ENCODE data around the gene LCNL1. TPM values are rescaled to one million over a fixed set of nuclear protein-coding genes. Genes with fewer than 3 reads are reported as not detected.

The LCNL1 gene
- total and polyA plus RNA-seq, 2 of the 13 experiments (the other 11 are each of a cell fraction or from before 2014, with no cell fraction given): not detected

DNA sequence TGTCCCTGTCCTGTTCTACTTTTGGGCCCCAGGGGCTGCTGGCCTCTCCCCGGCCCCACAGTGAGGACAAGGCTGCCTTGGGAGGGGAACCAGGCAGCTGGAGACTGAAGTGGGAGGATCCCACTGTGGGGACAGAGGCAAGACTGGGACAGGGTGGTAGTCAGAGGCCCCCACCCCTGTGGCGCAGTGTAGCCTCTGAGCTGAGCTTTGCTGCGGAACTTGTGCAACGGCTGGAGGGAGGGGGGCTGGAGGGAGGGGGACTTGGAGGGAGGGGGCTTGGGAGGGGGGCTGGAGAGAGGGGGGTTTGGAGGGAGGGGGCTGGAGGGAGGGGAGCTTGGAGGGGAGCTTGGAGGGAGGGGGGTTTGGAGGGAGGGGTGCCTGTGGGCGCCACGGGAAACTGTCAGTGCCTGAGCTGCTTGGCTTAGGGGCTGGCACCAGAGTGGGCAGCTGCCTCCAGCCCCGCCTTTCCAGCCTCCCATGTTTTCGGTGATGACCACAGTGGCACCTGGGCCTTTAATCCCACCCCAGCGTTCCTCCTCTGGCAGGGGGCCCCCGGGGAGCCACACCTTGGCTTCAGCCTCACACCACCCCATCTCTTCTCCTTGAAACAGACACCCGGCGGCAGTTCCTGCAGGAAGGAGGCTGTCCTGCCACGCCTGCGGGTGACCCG is 51.4 kb downstream of the LCNL1 start (continued):
- TF ChIP-seq SOX13 (IDR thresholded peaks at IDR 0.05): 0 out of 2 replicates have a peak, but pooled peaks have one; percentile 24
- no peak for TF ChIP-seq SOX13 (CRISPR knock-in tag; conservative IDR thresholded peaks at IDR 0.05 in 1 of 2, IDR thresholded peaks at IDR 0.05 in 1 of 2)
- no peak for TF ChIP-seq RCOR2 (CRISPR knock-in tag; IDR thresholded peaks at IDR 0.05)
- peak; percentile 51; the same call in 1 of the 2 replicates for TF ChIP-seq CEBPG (CRISPR knock-in tag; IDR thresholded peaks at IDR 0.05)
- no peak for TF ChIP-seq GATAD2A (CRISPR knock-in tag; IDR thresholded peaks at IDR 0.05)
- TF ChIP-seq HNRNPL (IDR thresholded peaks at IDR 0.05; ENCODE audit: low read depth, low read length): peak; percentile 67; the same call in 1 of the 2 replicates
- TF ChIP-seq, protein P1, sequence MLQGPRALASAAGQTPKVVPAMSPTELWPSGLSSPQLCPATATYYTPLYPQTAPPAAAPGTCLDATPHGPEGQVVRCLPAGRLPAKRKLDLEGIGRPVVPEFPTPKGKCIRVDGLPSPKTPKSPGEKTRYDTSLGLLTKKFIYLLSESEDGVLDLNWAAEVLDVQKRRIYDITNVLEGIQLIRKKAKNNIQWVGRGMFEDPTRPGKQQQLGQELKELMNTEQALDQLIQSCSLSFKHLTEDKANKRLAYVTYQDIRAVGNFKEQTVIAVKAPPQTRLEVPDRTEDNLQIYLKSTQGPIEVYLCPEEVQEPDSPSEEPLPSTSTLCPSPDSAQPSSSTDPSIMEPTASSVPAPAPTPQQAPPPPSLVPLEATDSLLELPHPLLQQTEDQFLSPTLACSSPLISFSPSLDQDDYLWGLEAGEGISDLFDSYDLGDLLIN (CRISPR knock-in tag; IDR thresholded peaks at IDR 0.05; ENCODE audit: borderline replicate concordance): no peak

DNA sequence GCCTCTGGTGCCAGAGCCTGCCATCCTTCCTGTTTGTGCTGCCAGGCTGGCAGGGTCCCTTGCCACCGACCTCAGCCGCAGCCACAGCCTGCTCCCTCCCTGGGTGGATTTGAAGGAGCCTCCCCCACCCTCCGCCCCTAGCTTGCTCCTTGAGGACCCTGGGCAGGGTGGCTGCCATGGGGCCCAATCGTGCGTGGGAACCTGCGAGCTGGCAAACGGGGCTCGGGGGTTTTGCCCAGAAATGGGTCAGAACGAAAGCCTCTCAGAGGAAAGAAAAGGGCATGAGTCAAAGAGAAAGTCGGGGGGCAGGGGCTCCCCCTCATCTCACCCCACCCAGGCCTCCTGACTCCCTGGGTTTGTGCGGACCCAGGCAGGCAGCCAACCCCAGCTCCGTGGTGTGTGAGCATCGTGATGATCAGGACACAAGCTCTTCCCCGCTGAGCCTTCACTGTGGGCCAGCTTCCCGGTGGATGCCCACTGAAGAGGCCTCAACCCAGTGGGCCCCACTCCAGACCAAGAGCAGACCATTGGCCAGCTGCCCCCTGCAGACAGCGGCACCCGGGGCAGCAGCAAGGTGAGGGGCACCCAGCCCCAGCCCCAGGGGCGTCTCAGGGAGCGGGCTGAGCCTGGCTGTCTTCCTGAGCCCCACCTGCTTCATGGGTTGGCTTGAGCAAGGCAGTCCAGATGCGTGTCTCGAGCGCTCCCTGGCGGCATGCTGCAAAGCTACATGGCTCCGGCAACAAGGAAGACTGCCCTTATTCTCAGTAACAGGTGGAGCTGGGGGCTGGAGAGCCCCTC is 52.1 kb downstream of the LCNL1 start:
- no peak overlapping the region for H3K27ac ChIP-seq (ENCODE audit: extremely low read length, insufficient read depth, low read length)
- FAIRE-seq (peak; percentile 80), ATAC-seq (peak; percentile 87), DNase-seq (ENCODE audit: low spot score) (peak; percentile 71)
- ChIA-PET POLR2A (interaction anchor here (0.7 to 1.8 kb wide), 9 partner anchors 10 to 247 kb away, joined by 3 to 10 read pairs (median 3); partner anchors contain the start of genes C8G, FBXW5, MAN1B1 and SAPCD2), CTCF (ENCODE audit: low intra/inter-chr PET ratio, low total read pairs) (interaction anchor here (1.5 to 2.3 kb wide), 3 partner anchors 15 to 247 kb away, joined by 5 to 15 read pairs (median 10); no protein-coding TSS in a partner anchor)
- H3K4me2 ChIP-seq (ENCODE audit: low read depth, low read length): peak overlapping the region; percentile 44; the same call in 1 of the 2 replicates
- no peak overlapping the region for H3K9ac ChIP-seq (ENCODE audit: insufficient read depth, low read depth, low read length)
- peaks cover 50% of the 10 kb centered on the region for H3K4me1 ChIP-seq (ENCODE audit: insufficient read depth, low read length)
- H3K79me2 ChIP-seq (ENCODE audit: insufficient read depth, low read length): no peaks in the 10 kb centered on the region
- no peaks in the 10 kb centered on the region for H3K36me3 ChIP-seq (replicated peaks in 1 of 2; ENCODE audit: control insufficient read depth in 1 of 2, insufficient read depth in 2 of 2, low read length in 2 of 2)
- H3K27me3 ChIP-seq (ENCODE audit: control insufficient read depth in 1 of 2, insufficient read depth in 2 of 2, low read length in 2 of 2): peaks cover 0 to 10% of the 10 kb centered on the region in 2 experiments; a peak in 1 of 5 replicates
- 30% methylated on average over 9 of the region's 24 CpGs for WGBS (ENCODE audit: low lambda C conversion rate)
- in situ Hi-C loops (cut with HindIII; ENCODE audit: extremely low pct_ligation_motif_present, low pct_unique_long_range_greater_than_20kb) (loop anchor here (5.0 to 10.0 kb wide), 2 partner anchors 88 to 190 kb away; partner anchors contain the start of genes AJM1, C8G and PHPT1), intact Hi-C loops (cut with micrococcal nuclease; ENCODE audit: unreplicated experiment) (loop anchor here (1.0 to 2.0 kb wide), 2 partner anchors 86 to 248 kb away; no protein-coding TSS in a partner anchor)
- no TSS peak for BruUV-seq (replicated peaks)
- H4K20me1 ChIP-seq (ENCODE audit: insufficient read depth, low read length): no peaks in the 10 kb centered on the region
- peak overlapping the region in 1 of 3 experiments; percentile 36; a peak in 1 of 6 replicates for H3K4me3 ChIP-seq (replicated peaks in 1 of 3; ENCODE audit: insufficient read depth in 1 of 3, low read depth in 2 of 3, low read length in 3 of 3)
- no peaks in the 10 kb centered on the region for H3K9me3 ChIP-seq (ENCODE audit: low read length)
- no peak overlapping the region for H2AFZ ChIP-seq (ENCODE audit: low read length)
- TF ChIP-seq ZNF850 (CRISPR knock-in tag; conservative IDR thresholded peaks at IDR 0.05): no peak
- TF ChIP-seq ZNF747 (CRISPR knock-in tag; IDR thresholded peaks at IDR 0.05; ENCODE audit: borderline replicate concordance): peak; percentile 57; the same call in 1 of the 2 replicates
- no peak for TF ChIP-seq GABPA (IDR thresholded peaks at IDR 0.05; ENCODE audit: low read depth, low read length)
- TF ChIP-seq GABPA (CRISPR knock-in tag; IDR thresholded peaks at IDR 0.05; ENCODE audit: low read depth): no peak
- TF ChIP-seq JUN (CRISPR knock-in tag; IDR thresholded peaks at IDR 0.05): no peak
- TF ChIP-seq GLI4 (CRISPR knock-in tag; IDR thresholded peaks at IDR 0.05; ENCODE audit: borderline replicate concordance): 0 out of 2 replicates have a peak, but pooled peaks have one; percentile 42
- peak; percentile 34; the same call in 1 of the 2 replicates for TF ChIP-seq ZBTB38 (CRISPR knock-in tag; IDR thresholded peaks at IDR 0.05)
- no peak for TF ChIP-seq BCL6 (CRISPR knock-in tag; IDR thresholded peaks at IDR 0.05)
- no peak for TF ChIP-seq ZNF143 (CRISPR knock-in tag; IDR thresholded peaks at IDR 0.05)
- TF ChIP-seq, protein P2, sequence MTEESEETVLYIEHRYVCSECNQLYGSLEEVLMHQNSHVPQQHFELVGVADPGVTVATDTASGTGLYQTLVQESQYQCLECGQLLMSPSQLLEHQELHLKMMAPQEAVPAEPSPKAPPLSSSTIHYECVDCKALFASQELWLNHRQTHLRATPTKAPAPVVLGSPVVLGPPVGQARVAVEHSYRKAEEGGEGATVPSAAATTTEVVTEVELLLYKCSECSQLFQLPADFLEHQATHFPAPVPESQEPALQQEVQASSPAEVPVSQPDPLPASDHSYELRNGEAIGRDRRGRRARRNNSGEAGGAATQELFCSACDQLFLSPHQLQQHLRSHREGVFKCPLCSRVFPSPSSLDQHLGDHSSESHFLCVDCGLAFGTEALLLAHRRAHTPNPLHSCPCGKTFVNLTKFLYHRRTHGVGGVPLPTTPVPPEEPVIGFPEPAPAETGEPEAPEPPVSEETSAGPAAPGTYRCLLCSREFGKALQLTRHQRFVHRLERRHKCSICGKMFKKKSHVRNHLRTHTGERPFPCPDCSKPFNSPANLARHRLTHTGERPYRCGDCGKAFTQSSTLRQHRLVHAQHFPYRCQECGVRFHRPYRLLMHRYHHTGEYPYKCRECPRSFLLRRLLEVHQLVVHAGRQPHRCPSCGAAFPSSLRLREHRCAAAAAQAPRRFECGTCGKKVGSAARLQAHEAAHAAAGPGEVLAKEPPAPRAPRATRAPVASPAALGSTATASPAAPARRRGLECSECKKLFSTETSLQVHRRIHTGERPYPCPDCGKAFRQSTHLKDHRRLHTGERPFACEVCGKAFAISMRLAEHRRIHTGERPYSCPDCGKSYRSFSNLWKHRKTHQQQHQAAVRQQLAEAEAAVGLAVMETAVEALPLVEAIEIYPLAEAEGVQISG (CRISPR knock-in tag; IDR thresholded peaks at IDR 0.05): no peak
- peak; percentile 91 for TF ChIP-seq RAD21 (CRISPR knock-in tag; IDR thresholded peaks at IDR 0.05)
- TF ChIP-seq ELF3 (CRISPR knock-in tag; IDR thresholded peaks at IDR 0.05): peak; percentile 64; the same call in 1 of the 2 replicates
